Epithelial cell of prostate (primary cell): ENCODE results near the gene LRRC1.
"Not testable (repeated sequence)": the region's sequence is repeated elsewhere in the genome, so short reads cannot be mapped to it uniquely, and the experiment has no call there.

ENCODE experiments used
- DNase-seq: peaks from one replicate; pipeline ENCODE4 v3.0.0-alpha.2; 2011; ENCODE audit warnings: low read depth, low spot score
- H3K27ac ChIP-seq: fragments of 450-650 bp; 2 replicates; pipeline ENCODE4 v1.5.1; 2017; ENCODE audit warnings: mild to moderate bottlenecking

LRRC1 gene

GRCh38 chr6:53790886-53791285 lies 3.9 kb upstream of the LRRC1 start:
- no peak for DNase-seq
- no peak overlapping the region for H3K27ac ChIP-seq

DNA sequence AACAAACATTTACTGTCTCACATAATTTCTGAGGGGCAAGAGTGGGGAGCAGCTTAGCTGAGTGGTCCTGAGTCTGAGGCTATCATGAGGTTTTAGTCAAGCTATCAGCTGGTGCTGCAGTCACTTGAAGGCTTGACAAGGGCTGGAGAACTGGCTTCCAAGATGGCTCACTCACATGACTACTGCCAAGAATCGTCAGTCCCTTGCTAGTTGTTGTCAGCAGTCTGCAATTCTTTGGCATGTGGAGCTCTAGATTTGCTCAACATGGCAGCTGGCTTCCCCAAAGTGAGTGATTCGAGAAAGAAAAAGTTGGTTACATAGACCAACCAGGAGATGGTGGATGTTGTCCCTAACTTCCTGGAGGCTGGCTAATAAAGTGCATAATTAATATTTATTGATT lies 2.8 kb upstream of the LRRC1 start:
- peak overlapping the region; percentile 77 for H3K27ac ChIP-seq
- DNase-seq: no peak

GRCh38 chr6:53792973-53793317 lies 1.9 kb upstream of the LRRC1 start:
- no peak for DNase-seq
- peak overlapping the region; percentile 77 for H3K27ac ChIP-seq

GRCh38 chr6:53793318-53794136 lies 1.3 kb upstream of the LRRC1 start:
- no peak for DNase-seq
- peak overlapping the region; percentile 77 for H3K27ac ChIP-seq

DNA sequence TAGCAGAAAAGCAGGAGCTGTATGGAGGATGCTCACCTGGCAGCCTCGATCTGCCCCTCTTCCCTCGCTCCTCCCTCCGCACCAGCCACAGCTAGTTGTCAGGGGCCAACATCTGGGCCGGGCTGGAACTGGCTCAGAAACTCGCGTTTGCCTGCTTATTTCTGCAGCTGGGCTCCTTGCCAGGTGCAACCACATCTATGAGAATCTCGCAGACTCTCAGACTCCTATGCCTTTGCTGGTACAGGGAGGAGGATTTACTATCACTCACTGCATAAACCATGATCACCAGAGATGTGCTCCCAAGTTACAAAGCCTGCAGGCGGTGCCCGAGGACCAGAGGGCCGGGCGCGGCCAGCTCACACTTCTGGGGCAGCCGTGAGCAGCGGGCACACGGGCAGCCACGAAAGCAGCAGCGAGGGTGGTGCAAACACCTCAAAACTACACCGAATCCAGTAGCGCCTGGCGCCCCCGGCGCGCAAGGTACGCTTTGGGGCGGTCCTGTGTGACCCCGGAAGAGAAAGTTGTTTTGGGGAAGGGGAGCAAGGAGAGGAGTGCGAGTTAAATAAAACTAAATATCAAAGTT lies 577 bp upstream of the LRRC1 start:
- no peak for DNase-seq
- peak overlapping the region; percentile 77 for H3K27ac ChIP-seq

DNA sequence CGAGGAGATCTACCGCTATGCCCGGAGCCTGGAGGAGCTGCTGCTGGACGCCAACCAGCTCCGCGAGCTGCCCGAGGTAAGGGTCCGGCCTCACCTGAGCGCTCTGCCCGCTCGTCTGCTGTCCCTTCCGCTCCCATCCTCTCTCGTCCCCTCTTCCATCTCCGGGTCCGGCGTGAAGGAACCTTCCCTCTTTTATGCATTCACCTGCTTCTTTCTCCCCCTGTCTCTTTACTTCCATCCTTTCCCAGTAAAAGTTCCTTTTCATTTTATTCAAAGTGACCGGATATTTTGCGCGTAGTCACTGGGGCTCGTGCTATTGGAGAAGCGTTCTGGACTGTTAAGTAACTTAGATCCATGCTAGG lies 516 bp downstream of the LRRC1 start:
- peak overlapping the region; percentile 77 for H3K27ac ChIP-seq
- no peak for DNase-seq

DNA sequence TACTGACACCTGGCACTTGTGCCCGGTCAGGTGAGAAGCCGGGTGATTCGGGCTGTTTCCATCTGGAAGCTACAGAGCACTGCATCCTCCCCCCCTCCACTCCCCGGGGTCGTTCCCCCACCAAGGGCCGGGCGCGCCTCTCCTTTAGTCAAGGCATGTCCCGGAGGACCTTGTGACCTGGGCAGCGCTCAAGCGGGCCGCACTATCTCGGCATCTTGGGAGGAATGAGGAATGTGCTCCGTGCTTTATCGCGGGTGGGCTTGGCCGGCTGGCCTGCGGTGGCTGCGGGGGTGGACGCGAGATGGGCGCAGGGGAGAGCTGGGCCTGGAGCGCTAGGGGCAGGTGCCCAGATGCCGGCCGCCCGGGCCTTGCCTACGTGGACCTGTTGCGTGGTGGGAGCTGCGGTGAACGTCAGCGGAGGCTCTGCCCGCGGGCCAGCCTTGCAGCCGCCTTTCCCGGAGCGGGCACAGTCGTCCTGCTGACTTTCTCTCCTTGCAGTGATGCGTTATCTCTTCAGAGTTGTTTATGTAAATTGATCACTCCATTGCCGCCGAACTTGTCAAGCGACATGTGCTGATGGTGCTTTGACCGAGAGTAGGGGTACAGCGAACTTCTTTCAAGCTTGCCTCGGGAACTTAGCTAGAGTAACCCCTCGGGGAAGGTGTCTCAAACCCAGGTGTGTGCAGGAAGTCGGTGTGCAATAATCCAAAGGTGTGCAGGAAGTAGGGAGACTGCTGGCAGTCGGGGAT lies 1.1 kb downstream of the LRRC1 start:
- no peak for DNase-seq
- peak overlapping the region; percentile 77 for H3K27ac ChIP-seq

DNA sequence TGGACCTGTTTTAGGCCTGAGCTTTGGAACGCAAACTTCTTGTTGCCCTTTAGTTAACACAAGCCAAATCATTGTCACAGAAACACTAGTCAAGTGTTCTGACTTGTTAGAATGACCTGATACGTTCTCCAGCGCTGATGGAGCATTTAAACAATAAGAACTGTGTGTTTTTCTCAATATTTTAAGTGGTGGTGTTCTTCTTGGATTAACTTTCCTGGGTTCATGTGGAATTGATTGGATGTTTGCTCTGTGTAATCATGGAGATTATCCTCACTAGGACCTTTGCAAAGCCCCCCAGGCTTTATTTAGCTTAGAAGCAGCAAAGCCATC lies 1.6 kb downstream of the LRRC1 start:
- DNase-seq: no peak
- H3K27ac ChIP-seq: peak overlapping the region; percentile 77

GRCh38 chr6:53796791-53797190 lies 2.0 kb downstream of the LRRC1 start:
- DNase-seq: no peak
- H3K27ac ChIP-seq: peak overlapping the region; percentile 77

DNA sequence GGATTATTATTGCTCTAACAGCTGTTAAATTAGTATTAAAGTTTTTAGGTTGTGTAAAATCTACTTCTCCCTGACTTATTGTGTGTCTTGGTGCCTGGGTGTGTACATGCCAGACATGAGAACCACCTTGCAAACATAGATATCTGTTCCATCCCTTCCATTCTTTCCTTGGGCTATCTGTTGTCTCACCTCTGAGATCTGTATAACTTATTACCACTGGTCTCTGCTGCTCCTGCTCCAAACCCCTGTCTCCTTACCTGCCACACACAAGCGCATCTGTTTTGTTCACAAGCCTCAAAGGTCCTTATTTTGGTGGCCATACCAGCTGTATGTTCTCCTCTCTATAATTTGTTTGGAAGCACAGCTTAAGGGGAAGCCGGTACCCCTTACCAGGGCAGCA lies 2.5 kb downstream of the LRRC1 start:
- H3K27ac ChIP-seq: peak overlapping the region; percentile 77
- DNase-seq: no peak

- no peak for DNase-seq
These were observed 4.5 kb downstream of the LRRC1 start for GRCh38 chr6:53799340-53799739.

DNA sequence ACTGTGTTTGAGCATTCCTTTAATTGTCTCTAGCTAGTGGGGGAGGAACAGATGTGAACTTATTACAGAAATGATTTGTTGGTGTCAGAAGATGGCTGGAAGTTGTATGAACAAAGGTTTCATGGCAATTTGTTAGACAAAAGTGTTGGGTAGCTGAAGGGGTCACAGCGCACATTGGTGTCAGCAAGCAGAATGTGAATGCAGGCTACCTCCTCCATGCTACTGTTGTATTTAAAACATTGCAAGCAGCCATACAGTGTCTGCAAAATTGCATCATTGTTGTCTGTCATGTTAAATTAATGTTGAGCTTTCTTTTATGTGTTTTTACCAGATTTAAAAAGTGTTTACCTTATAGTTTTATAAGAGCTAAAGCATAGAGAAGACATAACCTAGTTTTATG lies 6.2 kb downstream of the LRRC1 start:
- no peak for DNase-seq
- no peak overlapping the region for H3K27ac ChIP-seq

More at GRCh38 chr6:53799340-53799739, 4.5 kb downstream of the LRRC1 start:
- H3K27ac ChIP-seq: no peak overlapping the region

- H3K27ac ChIP-seq: no peak overlapping the region
- no peak for DNase-seq
These were observed 7.8 kb downstream of the LRRC1 start for GRCh38 chr6:53802582-53802981.

DNA sequence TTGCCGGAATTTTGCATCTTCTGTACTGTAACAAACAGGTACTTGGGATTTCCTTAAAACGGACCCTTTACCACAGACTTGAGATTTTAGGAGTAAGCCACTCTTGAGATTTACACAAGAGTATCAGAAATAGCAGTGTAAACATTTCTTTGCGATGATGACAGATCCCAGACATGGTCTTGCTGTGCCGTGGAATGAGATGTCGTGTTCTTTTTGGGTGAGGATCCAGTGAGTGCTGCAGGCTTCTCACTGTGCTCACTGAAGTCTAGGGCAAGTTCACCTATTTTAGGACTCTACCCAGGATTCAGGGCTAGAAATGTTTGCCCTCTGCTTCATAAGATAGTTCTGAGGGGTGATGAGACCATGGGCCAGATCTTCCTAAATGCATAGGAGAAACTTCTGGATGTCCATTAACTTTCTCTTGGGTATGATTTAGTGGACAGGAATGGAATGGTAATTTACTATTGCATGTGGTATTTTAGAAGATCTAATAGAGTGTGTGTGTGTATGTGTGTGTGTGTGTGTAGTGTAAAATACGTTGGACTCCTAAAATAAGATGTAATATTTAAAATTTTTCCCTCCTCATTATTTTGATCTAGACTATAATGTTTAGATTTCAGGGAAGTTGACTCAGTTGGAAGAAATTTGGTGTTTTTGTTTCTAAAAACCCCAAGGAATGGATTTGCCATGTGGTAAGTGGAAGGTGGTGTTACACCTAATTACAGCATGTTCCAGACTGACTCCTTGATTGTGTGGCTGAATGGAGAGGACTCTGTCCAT lies 8.5 kb downstream of the LRRC1 start:
- no peak for DNase-seq

GRCh38 chr6:53805016-53805415 lies 10.2 kb downstream of the LRRC1 start:
- DNase-seq: no peak
- no peak overlapping the region for H3K27ac ChIP-seq

More for the DNA sequence above, 8.5 kb downstream of the LRRC1 start:
- no peak overlapping the region for H3K27ac ChIP-seq

DNA sequence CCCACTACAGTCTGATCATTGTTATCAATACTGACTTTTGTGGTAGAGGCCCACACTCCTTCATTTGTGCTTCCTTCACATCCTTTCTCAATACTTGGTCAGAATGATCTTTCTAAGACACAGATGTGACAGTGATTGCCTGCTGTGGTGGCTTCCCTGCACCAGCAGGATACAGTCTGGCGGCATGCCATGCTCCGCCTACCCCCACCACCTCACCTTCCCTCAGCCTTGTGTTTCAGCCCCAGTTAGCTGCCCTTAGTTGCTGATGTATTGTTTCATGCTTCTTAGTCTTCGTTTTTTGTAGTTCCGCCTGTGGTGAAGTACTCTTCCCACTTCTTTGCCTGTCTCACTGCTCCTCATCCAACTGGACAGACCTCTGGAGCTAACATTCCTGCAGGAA lies 10.9 kb downstream of the LRRC1 start:
- no peak for DNase-seq
- H3K27ac ChIP-seq: no peak overlapping the region

- not testable (repeated sequence) for DNase-seq, H3K27ac ChIP-seq
These were observed 12.8 kb downstream of the LRRC1 start for GRCh38 chr6:53807606-53808005.

- H3K27ac ChIP-seq: no peak overlapping the region
- DNase-seq: no peak
These were observed 13.6 kb downstream of the LRRC1 start for GRCh38 chr6:53808302-53808881.

DNA sequence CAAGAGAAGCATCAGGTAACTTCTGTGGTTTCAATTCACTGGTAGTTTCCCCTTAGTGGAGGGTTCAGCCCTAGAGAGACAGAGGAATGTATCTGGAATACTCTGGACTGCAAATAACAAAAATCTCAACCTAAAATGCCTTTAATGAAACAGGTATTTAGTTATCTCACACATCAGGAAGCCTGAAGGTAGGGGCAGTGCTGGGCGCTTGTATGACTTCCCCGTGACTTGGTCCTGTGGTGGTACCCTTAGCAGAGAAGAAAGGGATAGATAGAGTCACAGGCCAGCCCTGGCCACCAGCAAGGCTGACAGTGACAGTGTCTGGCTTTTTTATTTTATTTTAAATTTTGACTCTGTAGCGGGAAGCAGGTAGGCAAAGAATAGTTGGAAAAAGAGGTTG lies 14.9 kb downstream of the LRRC1 start:
- DNase-seq: no peak
- H3K27ac ChIP-seq: no peak overlapping the region

DNA sequence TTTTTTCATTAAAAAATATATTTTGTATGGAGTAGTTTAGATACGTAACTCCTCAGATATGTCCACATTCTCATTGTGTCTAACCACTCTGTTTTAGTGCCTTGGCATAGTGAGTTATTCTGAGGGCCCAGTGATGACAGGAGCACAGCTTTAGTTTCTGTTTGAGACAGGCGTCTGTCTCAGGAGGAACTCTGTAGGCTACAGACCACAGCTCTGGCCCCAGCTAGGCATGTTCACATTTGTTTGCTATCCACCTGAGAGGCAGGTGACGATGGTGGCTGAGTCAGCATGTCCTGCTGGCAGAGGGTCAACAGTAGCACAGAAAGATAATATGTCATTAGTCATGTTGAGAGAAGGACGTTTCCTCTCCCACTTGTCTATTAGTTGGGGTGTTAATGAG lies 16.3 kb downstream of the LRRC1 start:
- peak; percentile 89 for DNase-seq
- peak overlapping the region; percentile 63 for H3K27ac ChIP-seq
